Midbrain (tissue), 1 donor: ENCODE measurements around the gene FGF16.
"Not testable (repeated sequence)": the region's sequence is repeated elsewhere in the genome, so short reads cannot be mapped to it uniquely, and the experiment has no call there.

ENCODE experiments used
- DNase-seq: peaks from one replicate; lab custom pipeline; 2025; lab: John Stamatoyannopoulos, UW

FGF16 gene

GRCh38 chrX:77447653-77448569 lies 722 bp downstream of the FGF16 start:
- no peak for DNase-seq

DNA sequence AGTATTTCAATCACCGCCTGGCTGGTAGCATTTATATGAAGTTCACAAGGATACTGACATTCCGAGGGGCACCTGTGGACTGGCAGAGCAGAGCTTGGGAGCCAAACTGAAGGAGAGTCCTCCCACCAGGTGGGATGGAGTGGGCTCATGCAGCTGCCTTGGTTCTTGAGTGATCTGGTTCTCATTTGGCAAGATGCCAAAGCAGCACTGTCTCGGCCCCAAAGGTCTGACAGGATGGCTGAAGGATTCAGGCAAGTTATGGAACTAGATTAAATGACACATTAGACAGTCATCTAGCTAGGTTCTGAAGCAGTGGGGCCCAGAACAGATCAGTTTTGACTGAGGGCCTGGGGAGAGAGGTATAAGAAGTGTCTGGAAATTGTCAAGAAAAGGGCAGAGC lies 3.2 kb downstream of the FGF16 start:
- DNase-seq, result no peak

GRCh38 chrX:77450996-77451395 lies 3.8 kb downstream of the FGF16 start:
- no peak for DNase-seq

GRCh38 chrX:77453190-77453589 lies 6.0 kb downstream of the FGF16 start:
- no peak for DNase-seq

GRCh38 chrX:77455437-77455836 lies 8.2 kb downstream of the FGF16 start:
- DNase-seq, result no peak

- DNase-seq, result no peak
Measured at GRCh38 chrX:77484045-77484444, 36.9 kb downstream of the FGF16 start.

DNA sequence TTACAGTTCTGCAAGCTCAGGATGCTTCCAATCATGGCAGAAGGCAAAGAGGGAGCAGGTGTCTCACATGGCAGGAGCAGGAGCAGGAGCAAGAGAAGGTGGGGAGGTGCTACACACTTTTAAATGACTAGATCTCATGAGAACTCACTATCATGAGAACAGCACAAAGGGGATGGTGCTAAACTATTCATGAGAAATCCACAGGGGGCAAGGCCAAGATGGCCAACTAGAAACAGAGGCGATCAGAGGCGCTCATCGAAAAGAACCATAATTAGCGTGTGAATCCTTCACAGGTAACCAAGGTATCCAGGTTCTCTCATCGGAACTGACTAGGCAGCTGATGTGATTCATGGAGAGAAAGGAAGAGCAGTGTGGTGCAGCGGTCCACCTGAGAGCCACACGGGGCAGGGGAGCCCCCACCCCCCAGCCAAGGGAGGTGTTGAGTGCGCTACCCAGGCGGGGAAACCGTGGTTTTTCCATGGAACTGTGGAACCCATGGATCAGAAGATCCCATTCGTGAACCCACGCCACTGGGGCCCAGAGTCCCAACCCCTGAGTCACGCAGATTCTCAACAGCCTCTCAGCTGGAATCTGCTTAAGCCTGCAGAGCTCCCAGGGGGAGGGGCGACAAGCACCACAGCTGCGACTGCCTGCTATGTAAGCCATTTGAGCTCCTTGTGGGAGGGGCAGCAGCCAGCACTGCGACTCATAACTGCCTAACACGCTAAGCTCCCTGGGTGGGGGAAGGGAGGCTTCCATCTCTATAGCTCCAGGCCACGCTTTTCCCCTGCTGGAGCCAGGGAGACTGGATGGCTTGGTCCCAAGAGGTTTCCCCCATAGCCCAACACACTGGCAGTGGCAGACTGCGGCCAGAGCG lies 46.7 kb downstream of the FGF16 start:
- DNase-seq, result no peak

GRCh38 chrX:77500164-77500563 lies 53.0 kb downstream of the FGF16 start:
- not testable (repeated sequence) for DNase-seq

GRCh38 chrX:77502951-77503525 lies 55.8 kb downstream of the FGF16 start:
- DNase-seq, result no peak

DNA sequence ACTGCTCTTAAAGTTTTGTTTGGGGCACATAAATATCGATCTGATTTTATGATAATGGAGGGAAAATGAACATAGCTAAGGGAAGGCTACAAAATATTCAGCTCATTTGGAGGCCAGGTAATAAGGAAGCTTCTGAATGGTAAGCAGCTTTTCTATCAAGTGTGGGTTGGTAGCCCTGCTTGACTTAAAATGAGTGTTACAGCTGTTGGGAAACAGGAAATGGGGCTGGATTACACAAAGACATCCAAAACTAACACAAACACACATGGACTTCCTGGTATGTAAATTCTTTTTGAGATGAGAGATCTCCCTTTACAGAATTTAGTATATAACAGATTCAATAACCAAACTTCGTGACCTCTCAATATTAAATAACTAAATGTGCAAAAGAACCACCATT lies 58.0 kb downstream of the FGF16 start:
- no peak for DNase-seq
